Measurements from ENCODE around the gene TAS1R3.

DNA sequence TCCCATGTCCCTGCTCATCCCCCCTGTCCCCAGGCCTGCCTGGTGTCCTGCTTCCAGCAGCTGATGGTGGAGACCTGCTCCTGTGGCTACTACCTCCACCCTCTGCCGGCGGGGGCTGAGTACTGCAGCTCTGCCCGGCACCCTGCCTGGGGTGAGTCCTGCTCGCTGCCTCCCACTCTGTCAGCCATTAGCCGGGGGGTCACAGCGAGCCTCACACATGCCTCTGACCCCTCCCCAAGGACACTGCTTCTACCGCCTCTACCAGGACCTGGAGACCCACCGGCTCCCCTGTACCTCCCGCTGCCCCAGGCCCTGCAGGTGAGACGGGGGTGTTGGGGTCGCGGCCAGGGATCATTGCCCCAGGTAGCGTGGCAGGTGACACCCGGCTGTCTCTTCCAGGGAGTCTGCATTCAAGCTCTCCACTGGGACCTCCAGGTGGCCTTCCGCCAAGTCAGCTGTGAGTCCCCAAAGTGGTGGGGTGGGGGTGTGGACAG, 40.8 kb upstream of the TAS1R3 start:
- no peak for TF ChIP-seq GLIS3 (CRISPR knock-in tag; IDR thresholded peaks at IDR 0.05)
- TF ChIP-seq, protein P1, sequence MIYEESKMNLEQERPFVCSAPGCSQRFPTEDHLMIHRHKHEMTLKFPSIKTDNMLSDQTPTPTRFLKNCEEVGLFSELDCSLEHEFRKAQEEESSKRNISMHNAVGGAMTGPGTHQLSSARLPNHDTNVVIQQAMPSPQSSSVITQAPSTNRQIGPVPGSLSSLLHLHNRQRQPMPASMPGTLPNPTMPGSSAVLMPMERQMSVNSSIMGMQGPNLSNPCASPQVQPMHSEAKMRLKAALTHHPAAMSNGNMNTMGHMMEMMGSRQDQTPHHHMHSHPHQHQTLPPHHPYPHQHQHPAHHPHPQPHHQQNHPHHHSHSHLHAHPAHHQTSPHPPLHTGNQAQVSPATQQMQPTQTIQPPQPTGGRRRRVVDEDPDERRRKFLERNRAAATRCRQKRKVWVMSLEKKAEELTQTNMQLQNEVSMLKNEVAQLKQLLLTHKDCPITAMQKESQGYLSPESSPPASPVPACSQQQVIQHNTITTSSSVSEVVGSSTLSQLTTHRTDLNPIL (CRISPR knock-in tag; IDR thresholded peaks at IDR 0.05; ENCODE audit: low read depth): no peak
- no peak for TF ChIP-seq BACH2 (CRISPR knock-in tag; IDR thresholded peaks at IDR 0.05; ENCODE audit: borderline replicate concordance)
- TF ChIP-seq OSR1 (CRISPR knock-in tag; IDR thresholded peaks at IDR 0.05): no peak
- no peak for TF ChIP-seq ZFP3 (CRISPR knock-in tag; IDR thresholded peaks at IDR 0.05)
- no peak for TF ChIP-seq SNAI2 (CRISPR knock-in tag; IDR thresholded peaks at IDR 0.05)
- TF ChIP-seq, protein P2, sequence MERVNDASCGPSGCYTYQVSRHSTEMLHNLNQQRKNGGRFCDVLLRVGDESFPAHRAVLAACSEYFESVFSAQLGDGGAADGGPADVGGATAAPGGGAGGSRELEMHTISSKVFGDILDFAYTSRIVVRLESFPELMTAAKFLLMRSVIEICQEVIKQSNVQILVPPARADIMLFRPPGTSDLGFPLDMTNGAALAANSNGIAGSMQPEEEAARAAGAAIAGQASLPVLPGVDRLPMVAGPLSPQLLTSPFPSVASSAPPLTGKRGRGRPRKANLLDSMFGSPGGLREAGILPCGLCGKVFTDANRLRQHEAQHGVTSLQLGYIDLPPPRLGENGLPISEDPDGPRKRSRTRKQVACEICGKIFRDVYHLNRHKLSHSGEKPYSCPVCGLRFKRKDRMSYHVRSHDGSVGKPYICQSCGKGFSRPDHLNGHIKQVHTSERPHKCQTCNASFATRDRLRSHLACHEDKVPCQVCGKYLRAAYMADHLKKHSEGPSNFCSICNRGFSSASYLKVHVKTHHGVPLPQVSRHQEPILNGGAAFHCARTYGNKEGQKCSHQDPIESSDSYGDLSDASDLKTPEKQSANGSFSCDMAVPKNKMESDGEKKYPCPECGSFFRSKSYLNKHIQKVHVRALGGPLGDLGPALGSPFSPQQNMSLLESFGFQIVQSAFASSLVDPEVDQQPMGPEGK (CRISPR knock-in tag; IDR thresholded peaks at IDR 0.05; ENCODE audit: borderline replicate concordance): no peak
